Measurements from ENCODE around the gene WWC2.

DNA sequence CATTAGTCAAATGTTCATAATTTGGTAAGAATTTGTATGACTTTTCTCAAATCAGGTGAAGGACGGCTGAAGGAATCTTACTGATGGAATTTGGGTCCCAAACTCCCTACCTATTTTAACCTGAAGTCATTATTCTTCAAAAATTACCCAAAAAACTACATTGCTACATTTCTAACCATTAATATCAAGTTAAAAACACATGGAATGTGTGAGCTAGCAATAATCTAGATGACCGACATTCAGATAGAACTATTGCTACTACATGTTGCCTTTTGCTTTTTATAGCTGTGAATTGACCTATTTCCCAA, 25.3 kb upstream of the WWC2 start:
- TF ChIP-seq GATA2 (IDR thresholded peaks at IDR 0.05; ENCODE audit: low read depth, low read length) (no peak), GATA3 (IDR thresholded peaks at IDR 0.05; ENCODE audit: low read depth, low read length) (no peak)
